Measurements from ENCODE around the gene CYB5R3.

DNA sequence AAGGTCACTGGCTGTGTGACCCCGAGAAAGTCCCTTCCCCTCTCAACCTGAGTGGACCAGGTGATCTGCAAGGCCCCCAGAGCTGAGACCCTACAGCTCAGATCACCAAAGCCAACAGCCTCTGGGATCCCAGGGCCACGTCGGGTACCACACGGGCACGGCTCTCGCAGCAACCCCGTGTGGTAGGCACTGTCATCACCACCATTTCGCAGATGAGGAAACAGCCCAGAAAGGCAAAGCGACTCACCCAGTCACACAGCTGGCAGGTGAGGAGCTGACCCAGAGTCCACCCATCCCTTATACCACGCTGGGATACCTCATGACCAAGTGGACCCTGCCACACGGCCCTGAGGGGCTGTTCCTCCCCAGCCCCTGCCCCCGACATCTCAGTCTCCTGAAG lies 11.6 kb downstream of the CYB5R3 start:
- no peak for TF ChIP-seq EZH2 (IDR thresholded peaks at IDR 0.05; ENCODE audit: insufficient read depth, poor library complexity, severe bottlenecking)
- TF ChIP-seq EZH2phosphoT487 (IDR thresholded peaks at IDR 0.05; ENCODE audit: insufficient read depth, low read depth): no peak
